GM18502 (cell line): ENCODE measurements around the gene HDHD3.
"Not testable (repeated sequence)": the region's sequence is repeated elsewhere in the genome, so short reads cannot be mapped to it uniquely, and the experiment has no call there.

ENCODE experiments used
- ATAC-seq: cut with Tn5 transposase; IDR thresholded peaks from one replicate; pipeline ENCODE4 v1.9.1; 2021; ENCODE audit warnings: mild to moderate bottlenecking; ENCODE audit not compliant: unreplicated experiment, poor library complexity

HDHD3 gene

GRCh38 chr9:113390192-113390960, 13.6 kb upstream of the HDHD3 start:
- no peak for ATAC-seq

- ATAC-seq = no peak
These were observed 12.7 kb upstream of the HDHD3 start for GRCh38 chr9:113389451-113389850.

GRCh38 chr9:113388833-113389232, 12.0 kb upstream of the HDHD3 start:
- no peak for ATAC-seq

- no peak for ATAC-seq
These were observed 10.9 kb upstream of the HDHD3 start for GRCh38 chr9:113387560-113388230.

GRCh38 chr9:113386571-113387393, 10.0 kb upstream of the HDHD3 start:
- ATAC-seq = no peak

- no peak for ATAC-seq
These were observed 5.2 kb upstream of the HDHD3 start for GRCh38 chr9:113381909-113382411.

DNA sequence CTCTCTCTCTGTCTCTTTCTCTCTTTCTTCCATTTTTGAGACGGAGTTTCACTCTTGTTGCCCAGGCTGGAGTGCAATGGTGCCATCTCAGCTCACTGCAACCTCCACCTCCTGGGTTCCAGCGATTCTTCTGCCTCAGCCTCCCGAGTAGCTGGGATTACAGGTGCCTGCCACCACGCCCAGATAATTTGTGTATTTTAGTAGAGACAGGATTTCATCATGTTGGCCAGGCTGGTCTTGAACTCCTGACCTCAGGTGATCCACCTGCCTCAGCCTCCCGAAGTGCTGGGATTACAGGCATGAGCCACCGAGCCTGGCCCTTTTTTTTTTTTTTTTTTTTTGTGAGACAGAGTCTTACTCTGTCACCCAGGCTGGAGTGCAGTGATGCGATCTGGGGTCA, 4.7 kb upstream of the HDHD3 start:
- not testable (repeated sequence) for ATAC-seq

DNA sequence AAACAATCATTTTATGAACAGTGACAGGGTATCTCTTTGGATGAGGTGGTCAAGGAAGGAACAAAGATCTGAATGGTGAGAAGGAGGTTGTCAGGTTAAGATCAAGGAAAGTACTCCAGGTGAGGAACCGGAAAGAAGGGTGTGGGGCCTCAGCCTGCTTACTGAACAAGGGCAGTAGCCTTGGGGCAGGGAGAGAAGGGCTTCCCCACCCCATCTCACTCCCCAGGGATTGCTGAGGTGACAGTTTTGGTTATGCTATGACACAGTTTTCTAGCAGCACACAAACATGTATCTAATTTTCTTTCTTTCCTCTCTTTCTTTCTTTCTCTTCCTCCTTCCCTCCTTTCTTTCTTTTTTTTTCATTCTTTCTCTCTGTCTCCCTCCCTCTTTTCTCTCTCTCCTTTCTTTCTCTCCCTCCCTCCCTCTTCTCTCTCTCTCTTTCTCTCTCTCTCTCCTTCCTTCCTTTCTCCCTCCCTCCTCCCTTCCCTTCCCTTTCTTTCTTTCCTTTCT, 4.1 kb upstream of the HDHD3 start:
- peak; percentile 65 for ATAC-seq

DNA sequence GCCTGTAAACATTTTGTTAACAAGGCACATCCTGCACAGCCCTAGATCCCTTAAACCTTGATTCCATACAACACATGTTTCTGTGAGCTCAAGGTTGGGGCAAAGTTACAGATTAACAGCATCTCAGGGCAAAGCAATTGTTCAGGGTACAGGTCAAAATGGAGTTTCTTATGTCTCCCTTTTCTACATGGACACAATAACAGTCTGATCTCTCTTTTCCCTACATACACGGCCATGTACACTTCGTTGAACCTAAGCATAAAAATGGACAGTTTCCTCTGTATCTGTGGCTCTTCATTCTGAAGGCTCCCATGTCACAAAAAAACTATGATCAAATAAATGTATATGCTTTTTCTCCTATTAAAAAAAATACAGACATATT, 3.0 kb upstream of the HDHD3 start:
- not testable (repeated sequence) for ATAC-seq

DNA sequence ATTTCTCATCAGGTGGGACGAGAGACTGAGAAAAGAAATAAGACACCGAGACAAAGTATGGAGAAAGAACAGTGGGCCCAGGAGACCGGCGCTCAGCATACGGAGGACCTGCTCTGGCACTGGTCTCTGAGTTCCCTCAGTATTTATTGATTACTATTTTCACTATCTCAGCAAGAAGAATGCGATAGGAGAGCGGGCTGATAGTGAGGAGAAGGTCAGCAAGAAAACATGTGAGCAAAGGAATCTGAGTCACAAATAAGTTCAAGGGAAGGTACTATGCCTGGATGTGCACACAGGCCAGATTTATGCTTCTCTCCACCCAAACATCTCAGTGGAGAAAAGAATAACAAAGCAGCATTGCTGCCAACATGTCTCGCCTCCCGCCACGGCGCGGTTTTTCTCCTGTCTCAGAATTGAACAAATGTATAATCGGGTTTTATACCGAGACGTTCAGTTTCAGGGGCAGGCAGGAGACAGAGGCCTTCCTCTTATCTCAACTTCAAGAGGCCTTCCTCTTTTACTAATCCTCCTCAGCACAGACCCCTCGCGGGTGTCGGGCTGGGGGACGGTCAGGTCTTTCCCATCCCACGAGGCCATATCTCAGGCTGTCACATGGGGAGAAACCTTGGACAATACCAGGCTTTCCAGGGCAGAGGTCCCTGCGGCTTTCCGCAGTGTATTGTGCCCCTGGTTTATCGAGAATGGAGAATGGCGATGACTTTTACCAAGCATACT, 2.5 kb upstream of the HDHD3 start:
- not testable (repeated sequence) for ATAC-seq

DNA sequence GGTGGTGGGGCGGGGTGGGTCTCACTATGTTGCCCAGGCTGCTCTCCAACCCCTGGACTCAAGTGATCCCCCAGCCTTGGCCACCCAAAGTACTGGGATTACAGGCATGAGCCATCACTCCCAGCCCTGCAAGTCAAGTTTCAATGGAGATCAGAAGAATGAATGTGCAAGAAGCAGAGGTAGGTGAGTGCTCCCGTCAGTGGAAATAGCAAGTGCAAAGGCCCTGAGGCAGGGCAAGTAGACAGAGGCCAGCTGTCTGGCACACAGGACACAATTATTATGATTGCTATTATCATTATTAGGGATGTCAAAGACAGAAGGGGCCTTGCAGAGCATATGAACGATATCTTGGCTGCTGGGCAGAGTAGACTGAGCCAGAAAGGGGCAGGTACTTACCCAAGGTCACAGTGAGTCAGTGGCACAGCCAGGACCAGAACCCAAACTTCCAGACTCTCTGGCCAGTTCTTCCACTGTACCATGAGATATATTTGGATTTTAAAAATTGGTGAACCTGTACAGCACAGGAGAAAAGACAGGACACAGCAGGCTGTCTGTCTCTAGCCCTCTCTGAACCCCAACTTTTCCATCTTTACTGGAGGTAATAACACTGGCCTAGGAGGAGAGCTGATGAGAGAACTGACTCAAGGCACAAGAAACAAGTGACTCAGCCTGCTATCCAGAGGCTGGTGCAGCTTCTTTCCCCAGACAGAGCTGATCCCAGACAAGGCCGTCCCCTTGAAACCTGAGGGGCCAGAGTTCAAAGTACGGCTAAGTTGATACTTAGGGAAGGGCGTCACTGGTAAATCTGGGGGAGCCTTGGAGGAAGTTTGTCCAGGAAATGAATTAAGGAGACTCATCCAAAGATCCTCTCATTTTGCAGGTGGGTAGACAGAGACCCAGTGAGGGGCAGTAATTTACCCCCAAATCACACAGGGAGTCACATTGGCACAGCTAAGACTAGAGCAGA, 1.4 kb downstream of the HDHD3 start:
- ATAC-seq = no peak

DNA sequence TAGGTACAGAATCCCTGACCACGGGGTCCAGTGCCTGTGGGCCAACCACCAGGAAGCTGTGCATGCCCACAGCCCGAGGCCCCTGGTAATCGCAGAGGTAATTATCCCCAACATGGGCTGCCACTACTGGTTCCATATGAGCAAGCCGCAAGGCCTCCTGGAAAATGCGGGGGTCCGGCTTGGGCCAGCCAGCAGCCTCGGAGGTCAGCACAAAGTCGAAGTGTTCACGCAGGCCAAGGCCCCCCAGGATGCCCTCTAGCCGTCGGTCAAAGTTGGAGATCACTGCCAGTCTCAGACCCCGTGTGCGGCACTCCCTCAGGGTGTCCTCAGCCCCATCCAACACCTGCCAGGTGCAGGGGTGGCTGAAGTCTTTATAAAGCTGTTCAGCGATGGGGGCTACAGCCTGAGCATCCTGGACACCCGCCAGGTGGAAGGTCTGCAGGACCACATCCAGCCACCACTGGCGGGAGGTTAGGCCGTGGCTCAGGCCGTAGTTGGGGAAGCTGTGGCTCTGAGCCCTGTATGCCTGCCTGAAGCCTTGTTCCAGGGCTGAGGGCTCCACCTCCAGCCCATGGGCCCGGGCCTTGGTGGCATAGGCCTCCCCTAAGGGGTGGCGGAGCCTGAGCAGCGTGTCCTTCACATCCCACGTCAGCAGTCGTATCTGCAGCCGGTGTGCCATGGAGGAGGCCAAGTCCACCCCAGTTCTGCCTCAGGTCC, 3.0 kb downstream of the HDHD3 start:
- no peak for ATAC-seq

DNA sequence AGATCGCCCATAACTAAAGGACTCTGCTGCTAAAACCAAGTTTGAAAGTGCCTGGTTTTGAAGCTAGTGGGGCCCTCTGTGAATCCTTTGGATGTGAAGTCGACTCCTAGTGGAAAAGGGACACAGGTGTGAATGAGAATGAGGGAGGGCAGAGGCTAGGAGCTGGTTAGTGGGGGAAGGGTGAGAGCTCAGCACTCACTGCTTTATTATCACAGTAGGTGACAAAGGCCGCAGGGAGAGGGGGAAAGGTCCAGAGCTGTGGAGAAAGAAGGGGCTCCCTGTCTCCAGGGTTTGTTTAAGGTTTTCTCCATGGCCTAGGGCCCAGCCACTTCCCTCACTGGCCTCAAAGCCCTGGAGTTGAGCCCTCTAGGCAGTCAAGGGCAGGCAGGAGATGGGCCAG, 3.5 kb downstream of the HDHD3 start:
- ATAC-seq = no peak

DNA sequence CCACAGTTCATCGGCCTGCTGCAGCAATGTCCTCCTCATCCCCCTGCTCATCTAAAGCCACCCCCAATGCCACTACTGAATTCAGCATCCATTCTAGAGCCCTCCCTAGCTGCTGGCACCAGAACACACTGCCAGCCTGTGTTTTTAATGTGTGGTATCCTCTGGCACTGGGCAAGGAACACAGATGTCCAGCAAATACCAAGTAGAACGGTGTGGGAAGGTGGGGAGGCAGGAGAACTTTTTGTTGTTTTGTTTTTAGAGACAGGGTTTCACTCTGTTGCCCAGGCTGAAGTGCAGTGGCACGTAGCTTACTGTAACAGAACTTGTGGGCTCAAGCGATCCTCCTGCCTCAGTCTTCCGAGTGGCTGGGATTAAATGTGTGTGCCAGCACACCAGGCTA, 4.7 kb downstream of the HDHD3 start:
- no peak for ATAC-seq

GRCh38 chr9:113370806-113371325, 5.9 kb downstream of the HDHD3 start:
- ATAC-seq = no peak

GRCh38 chr9:113369855-113370140, 7.0 kb downstream of the HDHD3 start:
- ATAC-seq = no peak

DNA sequence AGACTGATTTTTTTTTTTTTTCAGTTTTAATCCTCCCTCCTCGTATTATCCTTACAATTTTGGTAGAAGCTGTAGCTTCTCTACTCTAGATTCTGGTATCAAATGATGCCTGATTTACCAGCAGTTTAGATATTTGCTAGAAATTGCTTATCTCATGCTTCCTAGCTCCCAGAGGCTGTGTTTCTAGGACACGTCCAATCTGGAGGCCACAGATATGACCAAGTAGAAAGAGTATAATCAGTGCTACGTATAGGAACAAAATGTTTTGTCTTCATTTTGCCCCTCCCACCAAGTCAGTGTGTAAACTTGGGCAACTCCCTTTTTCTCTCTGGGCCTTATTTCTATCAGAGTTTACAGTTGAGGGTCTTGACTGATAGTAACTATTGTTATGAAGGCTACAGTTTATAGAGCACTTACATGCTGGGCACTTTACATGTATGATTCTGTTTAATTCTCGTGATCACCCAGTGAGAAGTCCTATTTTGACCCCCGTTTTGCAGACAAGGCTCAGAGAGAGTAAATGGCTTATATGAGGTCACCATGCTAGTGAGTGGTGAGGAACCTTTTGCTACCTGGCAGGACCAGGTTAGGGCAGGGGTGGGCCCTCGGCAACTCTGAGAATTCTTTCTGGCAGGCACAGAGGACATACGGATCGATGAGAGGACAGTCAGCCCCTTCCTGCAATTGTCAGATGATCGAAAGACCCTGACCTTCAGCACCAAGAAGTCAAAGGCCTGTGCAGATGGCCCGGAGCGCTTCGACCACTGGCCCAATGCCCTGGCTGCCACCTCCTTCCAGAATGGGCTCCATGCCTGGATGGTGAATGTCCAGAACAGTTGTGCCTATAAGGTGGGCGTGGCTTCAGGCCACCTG, 7.6 kb downstream of the HDHD3 start:
- no peak for ATAC-seq
